HepG2 (cell line): Measurements from ENCODE around the gene ENDOD1.

Source experiments
- EED ChIP-seq: sonication (generic); formaldehyde crosslinking; IDR thresholded peaks from 2 replicates; pipeline ENCODE4 v1.5.0; 2020; ENCODE audit warnings: mild to moderate bottlenecking, missing genetic modification reagents
- KDM5B ChIP-seq: sonication (generic); formaldehyde crosslinking; IDR thresholded peaks from 2 replicates; pipeline ENCODE4 v1.4.0; 2020; ENCODE audit warnings: missing genetic modification reagents, mild to moderate bottlenecking, borderline replicate concordance

DNA sequence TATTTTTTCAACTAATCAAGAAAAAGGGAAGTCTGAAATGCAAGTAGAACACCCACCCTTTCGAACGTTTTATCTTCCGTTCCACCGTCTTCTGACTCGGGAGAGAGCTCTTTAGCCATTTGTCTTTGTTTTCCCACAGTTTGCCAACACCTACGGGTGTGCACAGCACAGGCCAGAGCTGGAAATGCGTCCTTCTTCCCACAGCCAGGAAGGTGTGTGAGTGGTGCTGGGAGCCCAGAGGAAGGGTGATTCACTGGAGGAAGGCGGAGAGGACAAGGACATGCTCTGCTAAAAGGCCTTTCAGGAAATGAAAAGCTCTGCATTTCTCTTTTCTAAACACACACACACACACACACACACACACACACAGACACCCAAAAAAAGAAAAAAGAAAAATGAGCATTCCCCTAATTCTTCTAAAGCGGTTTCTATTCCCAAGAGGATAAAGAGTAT, 18.5 kb downstream of the ENDOD1 start:
- TF ChIP-seq EED (CRISPR knock-in tag) (no peak), KDM5B (no peak)
